SKM-1 (cell line): ENCODE measurements around the gene BBS9.

ENCODE experiments used
- DNase-seq: peaks from one replicate; lab custom pipeline; 2025; ENCODE audit not compliant: unreplicated experiment; lab: John Stamatoyannopoulos, UW

Gene BBS9

DNA sequence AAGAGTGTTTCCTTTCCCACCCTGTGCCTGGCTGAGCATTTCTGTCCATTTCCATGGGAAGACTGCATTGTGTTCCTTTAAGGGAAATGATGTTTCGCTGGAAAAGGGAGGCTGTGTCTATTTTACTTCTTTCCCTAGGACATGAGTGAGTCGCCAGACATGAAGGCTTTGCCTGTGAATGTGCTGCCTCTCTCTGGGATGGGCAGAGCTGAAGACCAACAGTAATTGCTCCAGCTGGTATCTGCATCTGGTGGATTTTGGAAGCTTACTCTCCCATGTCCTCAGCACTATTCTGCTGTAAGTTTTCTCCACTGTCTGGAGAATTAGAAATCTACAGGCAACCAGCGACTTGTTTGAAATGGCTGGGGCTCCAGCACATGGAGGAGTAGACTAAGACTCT is 511.4 kb downstream of the BBS9 start:
- no peak for DNase-seq

DNA sequence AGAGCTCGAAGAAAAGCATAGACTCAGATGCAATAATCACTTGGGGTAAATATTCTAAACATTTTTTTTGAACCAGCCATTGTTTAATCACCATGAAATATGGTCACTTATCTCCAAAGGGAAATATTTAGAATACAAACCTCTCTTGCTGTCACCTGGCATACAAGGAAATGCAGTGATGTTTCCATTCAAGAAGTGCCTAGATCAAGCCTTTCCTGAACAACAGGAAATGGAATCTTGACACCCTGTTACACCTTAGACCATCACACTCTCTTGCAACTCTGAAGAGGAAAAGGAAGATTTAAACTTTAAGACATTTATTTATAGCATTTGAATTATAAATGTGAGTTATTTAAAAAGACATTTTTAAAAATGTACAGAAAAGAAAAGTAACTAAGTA is 512.9 kb downstream of the BBS9 start:
- DNase-seq = no peak

DNA sequence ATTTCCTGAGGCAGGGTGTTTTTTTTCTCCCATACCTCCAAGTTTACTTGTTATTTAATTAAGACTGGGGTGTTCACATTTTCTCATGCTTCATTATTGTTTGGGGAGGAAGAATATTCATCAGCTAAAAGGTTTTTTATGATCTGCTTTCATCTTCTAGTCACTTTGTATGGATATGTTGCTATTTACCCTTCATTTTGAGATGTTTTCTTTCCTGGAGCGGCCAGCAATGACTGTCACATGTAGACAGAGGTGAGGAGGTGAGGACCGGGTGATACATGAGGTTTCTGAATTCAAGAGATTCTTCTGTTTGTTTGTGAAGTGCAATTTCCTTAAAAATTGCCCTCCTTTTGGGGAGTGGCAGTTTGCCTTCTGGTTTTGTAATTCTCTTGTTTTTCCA is 514.2 kb downstream of the BBS9 start:
- DNase-seq = no peak

DNA sequence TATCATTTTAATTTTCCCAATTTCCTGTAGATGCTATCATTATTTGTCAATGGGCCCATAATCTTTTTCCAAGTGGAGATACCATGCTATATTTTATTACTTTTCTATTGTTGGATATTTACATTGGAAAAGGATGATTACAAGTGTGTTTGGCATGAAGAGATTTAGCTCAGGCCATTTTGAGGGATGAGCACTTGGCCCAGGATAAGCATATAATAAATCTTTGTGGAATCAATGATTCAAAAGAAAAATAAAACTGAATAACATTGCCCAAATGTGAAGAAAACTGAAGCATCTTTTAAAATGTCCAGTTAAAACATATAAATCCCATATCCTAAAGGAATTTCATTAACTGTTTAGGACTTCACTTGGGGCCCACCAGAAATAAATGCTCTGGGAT is 515.1 kb downstream of the BBS9 start:
- no peak for DNase-seq

DNA sequence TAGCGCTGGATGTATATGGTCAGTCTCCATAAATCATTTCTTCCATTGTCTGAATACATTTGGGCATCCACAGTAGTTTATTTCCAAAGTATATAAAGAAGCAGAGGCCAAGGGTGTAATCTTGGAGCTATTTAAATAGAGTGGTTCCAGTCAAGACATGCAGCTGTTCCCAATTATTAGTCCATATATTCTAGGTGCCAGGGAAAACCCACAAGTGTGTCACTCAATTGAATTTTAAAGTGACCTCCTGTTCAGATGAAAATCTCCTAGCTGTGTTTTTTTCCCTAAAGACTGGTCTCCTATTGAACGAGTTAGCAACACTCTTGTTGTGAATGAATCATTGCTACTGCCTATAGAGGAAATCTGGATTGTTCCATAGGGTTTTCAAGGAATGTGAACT is 515.7 kb downstream of the BBS9 start:
- DNase-seq = no peak

DNA sequence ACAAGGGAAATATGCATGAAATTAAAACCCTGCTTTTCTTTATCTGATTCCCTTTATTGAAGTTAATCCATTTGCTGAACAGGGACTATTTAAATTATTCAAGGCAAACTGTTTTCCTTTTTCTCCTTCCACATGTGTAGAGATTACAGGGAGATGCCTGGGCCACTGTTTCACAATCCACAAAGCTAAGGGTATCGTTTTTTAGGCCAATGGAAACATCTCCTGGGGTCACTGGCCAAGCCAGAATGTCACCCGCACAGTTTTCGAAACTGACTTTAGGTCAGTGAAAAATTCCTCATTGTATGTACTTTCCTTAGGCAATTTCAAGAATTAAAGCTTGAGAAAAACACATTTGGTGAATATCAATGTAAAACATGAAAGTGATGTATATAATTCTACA is 516.8 kb downstream of the BBS9 start:
- DNase-seq = no peak

DNA sequence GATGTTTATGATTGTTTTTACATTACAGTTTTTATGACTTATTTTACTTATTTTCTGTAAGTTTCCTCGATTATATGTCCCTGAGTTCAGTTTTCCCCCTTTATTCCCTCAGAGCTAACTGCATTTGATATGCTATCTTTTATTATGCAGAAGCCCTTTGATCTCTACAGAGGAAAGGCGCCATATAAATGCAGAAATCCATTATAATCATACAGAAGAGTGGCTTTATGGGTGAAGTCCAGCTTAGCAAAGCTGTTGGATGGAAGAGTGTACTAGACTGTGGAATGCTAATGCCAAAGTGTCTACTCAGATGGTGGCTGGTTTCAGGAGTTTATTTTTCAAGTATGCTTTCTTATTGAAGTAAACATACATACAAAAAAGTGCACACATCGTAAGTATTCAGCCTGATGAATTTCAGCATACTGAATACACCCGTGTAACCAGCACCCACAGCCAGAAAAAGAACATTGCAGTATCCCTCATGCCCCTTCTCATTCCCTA is 517.6 kb downstream of the BBS9 start:
- no peak for DNase-seq

DNA sequence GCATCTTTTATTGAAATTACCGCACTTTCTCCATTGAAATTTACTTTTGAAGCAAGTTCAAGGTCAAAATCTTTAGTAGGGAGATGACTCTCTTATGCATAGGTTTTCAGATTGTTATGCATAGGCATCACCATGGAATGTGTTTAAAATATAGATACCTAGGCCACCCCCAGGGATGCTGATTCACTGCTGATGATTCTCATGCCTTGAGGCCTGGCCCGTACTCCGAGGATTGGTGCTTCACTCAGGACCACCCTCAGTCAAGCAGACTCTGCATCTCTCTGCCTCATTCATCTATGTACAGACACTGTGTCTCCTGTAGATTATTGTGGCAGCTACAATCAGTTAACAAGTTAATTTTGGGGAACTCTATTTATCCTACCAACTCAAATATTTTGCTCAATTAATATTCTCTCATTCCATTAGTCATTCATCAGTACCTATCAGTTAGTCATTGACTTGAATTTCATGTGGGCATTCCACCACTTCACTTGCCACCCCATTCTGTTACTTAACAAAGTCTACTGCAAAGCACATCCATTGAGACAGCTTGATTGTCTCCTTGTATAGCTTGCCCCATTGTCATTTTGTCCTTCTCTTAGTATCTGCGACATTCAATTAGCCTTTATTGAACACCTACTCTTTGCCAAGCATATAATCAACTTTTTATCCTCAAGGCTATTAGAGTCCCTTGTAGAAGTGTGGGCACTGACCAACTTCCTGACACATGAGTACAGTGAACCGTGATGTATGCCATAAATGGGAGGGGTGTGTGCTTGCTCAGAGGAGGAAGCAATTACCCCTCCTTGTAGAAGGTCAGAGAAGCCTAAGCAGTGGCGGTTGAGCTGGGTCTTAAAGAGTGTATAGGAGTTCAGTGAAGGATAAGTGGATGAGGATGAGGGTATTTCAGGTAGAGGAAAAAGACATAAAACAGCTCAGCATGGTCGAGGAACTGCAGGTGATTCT is 520.4 kb downstream of the BBS9 start:
- DNase-seq = no peak

DNA sequence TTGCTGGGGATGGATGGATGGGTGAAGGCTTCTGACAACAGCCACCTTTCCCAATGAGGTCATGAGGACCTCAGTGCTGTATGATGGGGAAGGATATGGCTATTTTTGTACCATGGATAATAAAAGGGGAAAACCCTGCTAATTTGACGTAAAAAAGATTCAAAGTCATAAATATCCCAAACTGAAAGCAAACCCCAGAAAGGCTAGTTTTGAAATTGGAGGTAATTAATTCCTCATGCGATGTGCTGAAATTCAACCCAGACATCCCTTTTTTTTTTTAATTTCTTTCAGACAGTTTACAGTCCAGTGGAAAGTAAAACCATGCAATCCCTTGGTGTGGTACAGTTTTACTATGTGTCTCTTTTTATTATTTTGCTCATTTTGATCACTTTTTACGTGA is 521.5 kb downstream of the BBS9 start:
- no peak for DNase-seq

DNA sequence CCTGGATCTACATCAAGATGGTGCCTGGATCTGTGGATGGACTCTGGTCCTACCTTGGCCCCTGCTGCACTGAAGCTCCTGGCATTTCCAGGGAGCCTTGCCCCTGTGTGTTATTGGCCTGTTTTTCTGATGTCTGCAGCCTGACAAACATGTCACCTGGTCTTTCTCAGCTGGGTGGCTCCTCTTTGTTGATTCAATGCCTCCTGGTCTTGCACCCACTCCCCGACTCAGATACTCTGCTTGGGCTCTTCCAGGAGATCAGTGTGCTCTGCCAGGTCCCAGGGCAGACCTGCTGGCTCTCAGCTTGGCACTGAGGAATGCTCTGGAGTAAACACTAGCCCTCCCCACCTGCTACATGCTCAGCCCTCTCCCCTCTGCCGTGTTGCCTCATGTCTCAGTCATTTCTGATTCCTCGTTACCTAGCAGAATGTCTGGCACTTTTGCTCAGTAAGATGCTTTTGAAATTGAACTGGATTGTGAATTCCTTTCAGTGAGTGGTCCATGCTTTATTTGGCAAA is 522.7 kb downstream of the BBS9 start:
- no peak for DNase-seq

DNA sequence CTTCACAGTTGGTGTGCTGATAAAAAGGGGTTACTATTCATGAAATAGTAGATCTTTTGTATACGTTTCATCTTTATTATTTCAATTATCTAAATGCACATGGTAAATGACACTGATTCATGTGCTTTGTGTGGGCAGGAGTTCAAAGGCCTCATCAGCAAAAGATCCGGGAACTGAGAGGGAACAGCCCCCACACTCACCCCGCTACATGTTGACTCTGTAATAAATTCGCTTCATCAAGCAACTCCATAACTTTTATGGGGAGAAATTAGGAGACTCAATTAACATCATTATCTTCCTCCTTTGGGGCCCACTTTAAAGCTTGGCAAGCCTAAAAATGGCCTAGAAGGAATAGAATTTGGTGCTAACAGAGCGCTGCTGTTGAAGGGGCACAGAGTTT is 525.3 kb downstream of the BBS9 start:
- no peak for DNase-seq
